HG03135 (cell line): ENCODE data around the gene C10orf90.

Experiments
- ATAC-seq: cut with Tn5 transposase; IDR thresholded peaks from one replicate; pipeline ENCODE4 v1.9.1; 2021; ENCODE audit warnings: mild to moderate bottlenecking, moderate library complexity; ENCODE audit not compliant: unreplicated experiment

Gene C10orf90

DNA sequence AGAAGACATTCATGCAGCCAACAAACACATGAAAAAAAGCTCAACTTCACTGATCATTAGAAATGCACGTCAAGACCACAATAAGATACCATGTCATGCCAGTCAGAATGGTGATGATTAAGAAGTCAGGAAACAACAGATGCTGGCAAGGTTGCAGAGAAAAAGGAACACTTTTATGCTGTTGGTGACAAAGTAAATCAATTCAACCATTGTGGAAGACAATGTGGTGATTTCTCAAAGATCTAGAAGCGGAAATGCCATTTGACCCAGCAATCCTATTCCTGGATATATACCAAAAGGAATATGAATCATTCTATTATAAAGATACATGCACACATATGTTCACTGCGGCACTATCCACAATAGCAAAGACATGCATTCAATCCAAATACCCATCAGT, 77.6 kb downstream of the C10orf90 start:
- ATAC-seq = no peak

GRCh38 chr10:126588024-126588423, 82.5 kb downstream of the C10orf90 start:
- ATAC-seq = no peak

DNA sequence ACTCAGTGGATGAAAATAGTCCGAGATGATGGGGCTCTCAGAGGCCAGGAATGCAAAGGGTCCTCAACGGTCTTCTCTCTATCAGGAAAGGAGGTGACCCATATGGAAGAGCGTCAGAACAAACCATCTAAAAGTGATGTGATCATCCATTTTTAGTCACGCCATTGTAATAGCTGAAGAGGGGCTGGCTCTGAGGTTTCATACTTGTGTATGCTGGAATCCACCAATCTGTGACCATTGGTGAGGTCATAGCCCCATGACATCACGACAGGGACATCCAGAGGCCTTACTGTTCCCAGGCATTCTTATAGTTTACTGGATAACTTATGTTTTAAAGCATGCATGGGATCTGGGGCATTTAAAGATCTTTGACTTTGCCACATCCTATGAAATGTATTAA, 83.6 kb downstream of the C10orf90 start:
- no peak for ATAC-seq

DNA sequence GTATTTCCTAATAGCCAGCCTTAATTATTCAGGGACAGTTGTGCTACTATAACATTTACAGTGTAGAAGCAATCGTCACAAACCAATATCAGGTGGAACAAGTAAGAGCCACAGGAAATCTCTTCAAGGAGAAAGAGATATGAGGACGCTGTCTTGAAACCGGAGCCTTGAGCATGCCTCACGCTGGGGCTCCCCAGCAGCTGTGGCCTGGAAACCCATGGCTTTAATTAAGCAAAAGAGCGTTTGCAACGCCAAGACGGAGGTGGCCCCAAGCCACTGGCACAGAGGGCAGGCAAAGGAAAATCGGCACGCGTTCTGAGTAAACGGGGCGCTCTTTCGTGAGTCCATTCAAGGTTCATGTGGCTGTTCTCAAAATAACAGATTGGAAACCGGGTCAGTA, 84.4 kb downstream of the C10orf90 start:
- ATAC-seq = no peak

DNA sequence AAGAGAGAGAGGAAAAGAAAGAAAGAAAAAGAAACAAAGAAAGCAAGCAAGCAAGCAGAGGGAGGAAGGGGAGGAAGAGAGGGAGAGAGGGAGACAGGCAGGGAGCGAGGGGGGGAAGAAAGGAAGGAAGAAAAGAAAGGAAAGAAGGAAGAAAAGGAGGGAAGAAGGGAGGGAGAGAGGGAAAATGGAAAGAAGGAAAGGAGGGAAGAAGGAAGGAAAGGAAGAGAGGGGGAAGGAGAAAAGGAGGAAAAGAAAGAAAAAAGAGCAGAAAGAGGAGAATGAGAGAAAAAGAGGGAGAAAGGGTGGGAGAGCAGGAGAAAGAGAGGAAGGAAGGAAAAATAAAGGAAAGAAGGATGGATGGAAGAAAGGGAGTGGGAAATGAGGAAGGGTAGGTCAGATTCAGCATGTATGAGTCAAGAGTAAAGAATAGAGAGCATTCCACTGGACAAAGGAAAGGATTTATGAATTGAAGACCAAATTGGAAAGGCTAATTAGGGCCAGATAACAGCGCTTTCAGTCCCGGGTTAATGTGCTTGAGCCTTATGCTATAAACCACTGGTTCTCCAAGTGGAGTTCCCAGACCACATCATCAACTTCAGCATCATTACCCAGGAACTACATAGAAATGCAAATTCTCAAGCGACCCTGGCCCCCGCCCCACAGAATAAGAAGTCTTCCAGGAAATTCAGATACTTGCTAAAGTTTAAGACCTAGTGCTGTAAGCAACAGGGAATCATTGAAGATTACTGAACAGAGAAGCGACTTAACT, 85.1 kb downstream of the C10orf90 start:
- ATAC-seq = no peak

DNA sequence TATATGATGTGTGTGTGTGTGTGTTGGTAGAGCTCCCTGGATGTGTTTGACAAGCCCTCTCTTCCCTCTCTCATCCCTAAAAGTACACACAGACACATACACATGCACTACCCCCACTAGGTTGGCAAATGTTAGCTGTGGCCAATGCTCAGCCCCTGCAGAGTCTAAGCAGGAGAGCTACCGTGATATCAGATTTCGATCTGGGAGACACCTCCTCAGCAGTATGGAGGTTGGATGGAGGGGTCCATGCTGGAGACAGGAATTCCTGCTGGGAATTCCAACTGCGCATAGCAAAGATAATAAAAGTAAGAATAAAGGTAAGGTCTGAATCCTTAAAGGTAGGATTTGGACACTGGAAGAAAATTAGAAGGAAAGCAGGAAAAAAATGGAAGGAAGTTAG, 85.7 kb downstream of the C10orf90 start:
- no peak for ATAC-seq

GRCh38 chr10:126583552-126584200, 86.8 kb downstream of the C10orf90 start:
- no peak for ATAC-seq

DNA sequence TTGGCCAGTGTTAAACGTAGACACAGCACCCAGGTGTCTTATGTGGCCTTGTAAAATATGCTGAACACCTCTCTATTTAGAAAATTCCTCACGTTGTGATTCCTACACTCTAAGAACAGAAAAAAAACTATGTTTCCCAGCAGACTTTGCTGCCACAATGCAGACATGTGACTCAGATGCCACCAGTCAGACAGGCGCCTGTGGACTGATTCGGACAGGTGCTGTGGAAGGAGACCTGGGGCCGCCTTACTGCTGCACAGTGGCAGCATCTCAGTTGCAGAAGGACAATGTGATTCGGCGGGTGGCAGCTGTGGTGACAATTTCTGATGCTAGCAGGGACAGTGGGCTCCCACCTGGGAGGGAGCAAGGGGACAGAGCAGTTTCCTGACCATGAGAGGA, 88.8 kb downstream of the C10orf90 start:
- no peak for ATAC-seq

- no peak for ATAC-seq
Observed at GRCh38 chr10:126580873-126581647, 89.4 kb downstream of the C10orf90 start.

DNA sequence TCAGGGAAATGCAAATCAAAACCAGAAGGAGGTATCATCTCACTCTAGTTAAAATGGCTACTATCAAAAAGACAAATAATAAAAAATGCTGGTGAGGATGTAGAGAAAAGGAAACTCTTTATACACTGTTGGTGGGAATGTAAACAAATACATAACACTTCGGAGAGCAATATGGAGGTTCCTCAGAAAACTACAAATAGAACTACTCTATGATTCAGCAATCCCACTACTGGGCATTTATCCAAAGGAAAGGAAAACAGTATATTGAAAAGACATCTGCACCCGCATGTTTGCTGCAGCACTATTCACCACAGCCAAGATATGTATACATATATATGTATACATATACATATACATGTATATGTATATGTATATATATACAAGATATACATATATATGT, 94.2 kb downstream of the C10orf90 start:
- ATAC-seq = no peak

GRCh38 chr10:126570621-126571602, 99.6 kb downstream of the C10orf90 start:
- no peak for ATAC-seq

- ATAC-seq = no peak
Observed at GRCh38 chr10:126570245-126570570, 100.3 kb downstream of the C10orf90 start.

DNA sequence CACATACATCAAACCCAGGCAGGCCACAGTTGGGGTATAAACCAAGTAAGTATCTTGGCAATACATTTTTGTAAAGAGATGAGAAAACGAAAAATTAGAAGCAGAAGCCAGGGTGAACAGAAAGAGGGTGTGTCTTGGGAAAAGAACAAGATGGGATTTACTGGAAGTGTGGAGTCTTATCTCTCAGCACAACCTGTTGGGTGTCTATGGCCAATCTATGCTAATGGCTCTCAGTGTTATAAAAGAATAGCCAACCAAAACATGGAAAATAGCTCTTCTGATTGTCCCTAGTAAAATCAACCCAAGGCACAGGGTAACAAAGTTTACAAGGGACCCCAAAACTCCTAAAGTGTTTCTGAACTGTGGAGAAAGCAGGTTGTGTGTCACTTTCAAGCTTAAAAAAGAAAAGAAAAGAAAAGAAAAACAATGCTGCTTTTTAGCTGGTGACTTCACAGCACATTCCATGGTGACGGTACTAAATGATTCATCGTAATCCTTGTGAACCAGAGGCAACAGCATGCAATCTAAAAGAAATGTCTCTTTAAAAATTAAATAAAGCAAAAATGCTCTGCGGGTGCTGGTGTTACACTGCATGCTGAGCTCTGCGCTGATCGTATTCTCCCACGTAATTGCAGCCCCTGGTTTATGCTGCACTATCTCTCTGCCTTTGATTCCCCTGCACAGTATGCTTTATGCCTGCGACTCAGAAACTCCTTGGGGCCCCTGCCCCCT, 100.8 kb downstream of the C10orf90 start:
- no peak for ATAC-seq

- no peak for ATAC-seq
Observed at GRCh38 chr10:126568809-126569385, 101.6 kb downstream of the C10orf90 start.

GRCh38 chr10:126565871-126566270, 104.6 kb downstream of the C10orf90 start:
- ATAC-seq = no peak

- ATAC-seq = no peak
Observed at GRCh38 chr10:126565441-126565840, 105.1 kb downstream of the C10orf90 start.

DNA sequence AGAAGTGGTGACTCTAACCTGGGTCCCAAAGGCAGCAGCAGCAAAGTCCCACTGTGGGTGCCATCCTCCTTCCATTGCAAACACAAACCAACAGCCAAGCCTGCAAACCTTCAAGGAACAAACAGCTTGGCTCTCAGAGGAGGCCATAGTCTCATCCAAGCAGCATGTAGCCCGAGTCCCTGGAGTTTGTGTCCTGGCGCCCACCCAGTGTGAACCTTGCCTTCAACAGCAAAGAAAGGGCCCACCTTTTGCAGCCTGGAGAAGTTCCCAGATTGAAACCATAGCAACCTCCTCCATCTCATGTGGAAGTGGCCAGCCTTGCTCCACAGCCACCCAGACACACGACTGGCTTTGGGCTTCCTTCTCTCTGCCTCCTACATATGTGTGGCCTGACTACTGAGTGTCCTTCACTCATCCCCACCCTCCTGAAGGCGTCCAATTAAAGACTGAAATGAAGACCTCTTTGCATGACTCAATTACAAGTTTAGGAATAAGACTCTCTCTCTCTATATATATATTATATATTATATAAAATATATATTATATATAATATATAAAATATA, 106.1 kb downstream of the C10orf90 start:
- no peak for ATAC-seq

DNA sequence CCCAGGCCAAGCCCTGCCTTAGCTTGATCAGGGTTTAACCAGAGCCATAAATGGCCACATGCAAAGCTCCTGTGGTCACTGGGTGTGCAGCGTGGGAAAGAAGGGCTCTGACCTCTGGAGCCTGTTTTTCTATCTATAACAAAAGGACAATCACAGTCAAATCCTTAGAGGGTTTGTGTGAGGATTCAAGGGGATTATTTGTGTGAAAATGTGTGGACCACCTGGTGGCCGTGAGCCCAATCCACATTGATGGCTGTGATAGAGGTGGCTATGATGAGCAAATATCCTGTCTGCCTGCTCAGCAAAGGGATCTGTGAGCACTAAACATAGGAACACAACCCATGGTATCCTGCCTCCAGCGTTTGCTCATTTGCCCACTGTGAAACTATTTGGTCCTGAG, 107.1 kb downstream of the C10orf90 start:
- no peak for ATAC-seq

- ATAC-seq = no peak
Observed at GRCh38 chr10:126561921-126562680, 108.4 kb downstream of the C10orf90 start.
